IMR-90 (cell line): ENCODE measurements around the gene IMMT. TPM values are rescaled to one million over a fixed set of nuclear protein-coding genes. Genes with fewer than 3 reads are reported as not detected.

Experiments
- ATAC-seq: fragments of 200-7000 bp; cut with Tn5 transposase; 2 replicates; pipeline ENCODE4 v1.9.1; 2020; ENCODE audit warnings: low read depth, mild to moderate bottlenecking, moderate library complexity
- BruUV-seq: library from RNA; stranded (reverse); fragments of 400-500 nt; replicated peaks from 2 replicates; lab custom pipeline; 2021; lab: Mats Ljungman, UMichigan
- CTCF ChIA-PET: fragments of 300-600 bp; formaldehyde crosslinking; extraction: SDS; loops from one replicate; lab custom pipeline; 2021; ENCODE audit warnings: antibody characterized with exemption; lab: Yijun Ruan, JAX
- POLR2A ChIA-PET: fragments of 300-600 bp; sonication (Branson Sonifier 250); formaldehyde crosslinking; loops from one replicate; lab custom pipeline; 2022; ENCODE audit warnings: antibody characterized with exemption; ENCODE audit not compliant: unreplicated experiment; lab: Charles Lee
- DNase-seq: peaks from one replicate; pipeline ENCODE4 v3.0.0; 2013
- H2AFZ ChIP-seq: replicated peaks from 2 replicates; pipeline ENCODE3; 2013; ENCODE audit warnings: low read length, mild to moderate bottlenecking; ENCODE audit not compliant: poor library complexity
- H2AK5ac ChIP-seq: 2 replicates; pipeline ENCODE4 v1.6.1; 2013; ENCODE audit warnings: low read depth, low read length, inconsistent platforms
- H2AK9ac ChIP-seq: replicated peaks from 2 replicates; pipeline ENCODE3; 2013; ENCODE audit warnings: mild to moderate bottlenecking, low read depth, low read length, moderate library complexity; ENCODE audit not compliant: poor library complexity
- H2BK120ac ChIP-seq: 2 replicates; pipeline ENCODE4 v1.6.1; 2013; ENCODE audit warnings: low read depth, low read length, inconsistent platforms
- H2BK15ac ChIP-seq: 3 replicates; pipeline ENCODE4 v1.6.1; 2013; ENCODE audit warnings: low read depth, low read length, inconsistent platforms
- H2BK20ac ChIP-seq: 2 replicates; pipeline ENCODE4 v1.6.1; 2013; ENCODE audit warnings: low read depth, mild to moderate bottlenecking, inconsistent platforms, low read length, moderate library complexity
- H2BK5ac ChIP-seq: 2 replicates; pipeline ENCODE4 v1.6.1; 2013; ENCODE audit warnings: mild to moderate bottlenecking, low read depth, low read length, inconsistent platforms; ENCODE audit not compliant: poor library complexity, severe bottlenecking
- H3K14ac ChIP-seq: replicated peaks from 2 replicates; pipeline ENCODE4 v1.6.1; 2013; ENCODE audit warnings: low read depth, low read length, inconsistent platforms
- H3K18ac ChIP-seq: 2 replicates; pipeline ENCODE4 v1.6.1; 2013; ENCODE audit warnings: low read depth, low read length, control low read depth
- H3K23ac ChIP-seq: 2 replicates; pipeline ENCODE4 v1.6.1; 2013; ENCODE audit warnings: low read depth, low read length, inconsistent platforms
- H3K27ac ChIP-seq: 2 replicates; pipeline ENCODE4 v1.5.1; 2013; ENCODE audit warnings: mild to moderate bottlenecking, control low read depth, low read length; ENCODE audit not compliant: insufficient read depth
- H3K27me3 ChIP-seq: 2 replicates; pipeline ENCODE4 v1.6.1; 2013; ENCODE audit warnings: low read length; ENCODE audit not compliant: control insufficient read depth, insufficient read depth
- H3K36me3 ChIP-seq: 2 replicates; pipeline ENCODE4 v1.6.1; 2013; ENCODE audit warnings: low read length, mixed read lengths; ENCODE audit not compliant: control insufficient read depth, insufficient read depth
- H3K4ac ChIP-seq: 2 replicates; pipeline ENCODE4 v1.6.1; 2013; ENCODE audit warnings: low read depth, low read length, inconsistent platforms
- H3K4me1 ChIP-seq: 2 replicates; pipeline ENCODE4 v1.6.1; 2013; ENCODE audit warnings: low read length, mixed read lengths; ENCODE audit not compliant: control insufficient read depth, insufficient read depth
- H3K4me2 ChIP-seq: 2 replicates; pipeline ENCODE4 v1.6.1; 2013; ENCODE audit warnings: low read depth, mild to moderate bottlenecking, control low read depth, low read length, moderate library complexity
- H3K4me3 ChIP-seq: 2 replicates; pipeline ENCODE4 v1.5.1; 2013; ENCODE audit warnings: low read depth, mild to moderate bottlenecking, control low read depth, low read length, moderate library complexity; ENCODE audit not compliant: insufficient read depth
- H3K56ac ChIP-seq: 2 replicates; pipeline ENCODE4 v1.6.1; 2013; ENCODE audit warnings: low read length, inconsistent platforms; ENCODE audit not compliant: insufficient read depth; ENCODE audit errors: extremely low read depth
- H3K79me1 ChIP-seq, 2 experiments: 2 replicates each; pipeline ENCODE4 v1.6.1; 2013; ENCODE audit warnings: low read length in 2 of 2, inconsistent platforms in 1 of 2, low read depth in 1 of 2
- H3K9ac ChIP-seq: 2 replicates; pipeline ENCODE4 v1.6.1; 2013; ENCODE audit warnings: low read depth, low read length, control low read depth
- H3K9me1 ChIP-seq: 2 replicates; pipeline ENCODE4 v1.6.1; 2013; ENCODE audit warnings: low read length, inconsistent platforms; ENCODE audit not compliant: insufficient read depth
- H3K9me3 ChIP-seq: 2 replicates; pipeline ENCODE4 v1.6.1; 2013; ENCODE audit warnings: low read length; ENCODE audit not compliant: control insufficient read depth, insufficient read depth
- H4K20me1 ChIP-seq: 2 replicates; pipeline ENCODE4 v1.6.1; 2013; ENCODE audit warnings: low read length, inconsistent platforms; ENCODE audit not compliant: insufficient read depth
- H4K5ac ChIP-seq: 2 replicates; pipeline ENCODE4 v1.6.1; 2013; ENCODE audit warnings: mild to moderate bottlenecking, low read depth, low read length, control low read depth
- H4K8ac ChIP-seq, 2 experiments: 2 replicates each; pipeline ENCODE4 v1.6.1; 2013; ENCODE audit warnings: low read depth in 2 of 2, low read length in 2 of 2, control low read depth in 1 of 2, inconsistent platforms in 1 of 2
- H4K91ac ChIP-seq: 2 replicates; pipeline ENCODE4 v1.6.1; 2013; ENCODE audit warnings: low read depth, low read length, inconsistent platforms; ENCODE audit not compliant: insufficient read depth
- BHLHE40 ChIP-seq: fragments of 150-350 bp; IDR thresholded peaks from 2 replicates; pipeline ENCODE4 v1.6.1; 2016; ENCODE audit warnings: mild to moderate bottlenecking, low read depth, low read length
- POLR2A ChIP-seq: IDR thresholded peaks from 2 replicates; pipeline ENCODE4 v1.6.1; 2012; ENCODE audit warnings: mild to moderate bottlenecking, low read depth, low read length
- RCOR1 ChIP-seq: IDR thresholded peaks from 2 replicates; pipeline ENCODE4 v1.6.1; 2012; ENCODE audit warnings: mild to moderate bottlenecking, low read length, improper control_type of control experiment; ENCODE audit not compliant: insufficient replicate concordance
- RFX5 ChIP-seq: IDR thresholded peaks from 2 replicates; pipeline ENCODE4 v1.8.0; 2012; ENCODE audit warnings: low read depth, mild to moderate bottlenecking, low read length, moderate library complexity
- WGBS, 2 experiments: methylation state at CpG; one replicate each; pipeline versions ENCODE4 v1.1.5 to v1.1.7; 2013; ENCODE audit warnings: missing lambda C conversion rate in 2 of 2; ENCODE audit not compliant: insufficient read length in 1 of 2; ENCODE audit errors: extremely low coverage in 2 of 2; 5-methylcytosine and 5-hydroxymethylcytosine counted together
- dilution Hi-C: fragments of 300-500 bp; cut with HindIII; formaldehyde crosslinking; loops from one replicate; pipeline ENCODE4 v1.14.3; 2018; ENCODE audit warnings: low sequenced_read_pairs; ENCODE audit not compliant: unreplicated experiment
- in situ Hi-C: fragments of 300-500 bp; cut with MboI; formaldehyde crosslinking; loops from 3 replicates; pipeline ENCODE4 v1.14.3; 2019; ENCODE audit warnings: low sequenced_read_pairs, inconsistent platforms, mixed read lengths
- intact Hi-C: fragments of 100-400 bp; cut with micrococcal nuclease; formaldehyde crosslinking; loops from 2 replicates; pipeline ENCODE4 v1.10.0; 2022
- polyA plus RNA-seq, 3 experiments: library from polyadenylated mRNA; depleted of rRNA; stranded (reverse); fragments of >200 nt; gene quantifications; 2 replicates each; pipeline ENCODE4 v1.2.3, GENCODE V29; 2012; ENCODE audit warnings: low replicate concordance in 1 of 3
- total RNA-seq: library from RNA; depleted of rRNA; stranded (reverse); fragments of >200 nt; gene quantifications from 2 replicates; pipeline ENCODE4 v1.2.3, GENCODE V29; 2012
- TF ChIP-seq, protein P1 (sequence below): fragments of 150-350 bp; IDR thresholded peaks from 2 replicates; pipeline ENCODE4 v1.6.1; 2016; ENCODE audit warnings: low read depth, mild to moderate bottlenecking, low read length, moderate library complexity, borderline replicate concordance

IMMT gene
- total and polyA plus RNA-seq, 2 of the 4 experiments (the other 2 are of a cell fraction): 50.5 to 87.3 TPM

DNA sequence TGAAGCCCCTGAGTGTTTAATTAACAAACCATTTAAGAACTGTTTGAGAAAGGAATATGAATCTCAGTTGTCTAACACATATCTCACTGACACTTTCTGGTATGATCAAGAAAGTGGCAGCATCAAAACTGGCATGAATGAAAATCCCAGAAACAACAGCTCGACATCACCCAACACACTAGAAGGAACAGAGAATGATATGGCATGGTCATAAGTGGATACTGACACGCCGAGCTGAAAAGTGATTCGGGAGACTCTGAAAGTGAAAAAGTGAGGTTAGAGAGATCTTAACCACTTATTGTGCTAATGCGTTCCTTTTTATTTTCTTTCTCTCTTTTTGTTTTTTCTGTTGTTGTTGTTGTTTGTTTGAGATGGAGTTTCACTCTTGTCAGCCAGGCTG lies 41.9 kb upstream of the IMMT start:
- BruUV-seq: no TSS peak
- Histone ChIP-seq H3K27ac (no peak overlapping the region), H2BK15ac (no peak overlapping the region), H3K79me1 (no peaks in the 10 kb centered on the region), H3K4ac (no peak overlapping the region), H3K4me1 (no peaks in the 10 kb centered on the region), H3K23ac (no peak overlapping the region), H2AFZ (no peak overlapping the region), H3K9me1 (no peaks in the 10 kb centered on the region), H4K91ac (no peak overlapping the region), H3K9me3 (no peaks in the 10 kb centered on the region), H4K5ac (no peak overlapping the region), H4K20me1 (no peaks in the 10 kb centered on the region), H2AK9ac (no peak overlapping the region), H3K9ac (no peak overlapping the region), H3K14ac (no peak overlapping the region), H2BK120ac (no peak overlapping the region), H2AK5ac (no peak overlapping the region), H3K18ac (no peak overlapping the region), H2BK20ac (no peak overlapping the region), H2BK5ac (no peak overlapping the region), H3K27me3 (peaks cover 32% of the 10 kb centered on the region), H3K36me3 (no peaks in the 10 kb centered on the region), H3K4me3 (no peak overlapping the region), H4K8ac (no peak overlapping the region), H3K56ac (no peak overlapping the region), H3K4me2 (no peak overlapping the region)
- intact Hi-C loops: no loop called here
- no peak for TF ChIP-seq RFX5
- TF ChIP-seq POLR2A: no peak
- TF ChIP-seq, protein P1, sequence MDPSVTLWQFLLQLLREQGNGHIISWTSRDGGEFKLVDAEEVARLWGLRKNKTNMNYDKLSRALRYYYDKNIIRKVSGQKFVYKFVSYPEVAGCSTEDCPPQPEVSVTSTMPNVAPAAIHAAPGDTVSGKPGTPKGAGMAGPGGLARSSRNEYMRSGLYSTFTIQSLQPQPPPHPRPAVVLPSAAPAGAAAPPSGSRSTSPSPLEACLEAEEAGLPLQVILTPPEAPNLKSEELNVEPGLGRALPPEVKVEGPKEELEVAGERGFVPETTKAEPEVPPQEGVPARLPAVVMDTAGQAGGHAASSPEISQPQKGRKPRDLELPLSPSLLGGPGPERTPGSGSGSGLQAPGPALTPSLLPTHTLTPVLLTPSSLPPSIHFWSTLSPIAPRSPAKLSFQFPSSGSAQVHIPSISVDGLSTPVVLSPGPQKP: no peak
- TF ChIP-seq RCOR1: no peak
- no peak for TF ChIP-seq BHLHE40
- DNase-seq (no peak), ATAC-seq (no peak)
- ChIA-PET POLR2A (no interaction called here), CTCF (no interaction called here)
- no CpG with 5 or more reads among the region's 5 CpGs for WGBS, 2 experiments
- in situ Hi-C loops: no loop called here
- dilution Hi-C loops: no loop called here
